Suprapubic skin (tissue), 3 donors: ENCODE data around the gene ZDHHC22.

ENCODE experiments used
- CTCF ChIP-seq, 2 donors: fragments of 200-600 bp in 1 of 2; fragments of 450-650 bp in 1 of 2; sonication (generic) in 1 of 2; IDR thresholded peaks; one replicate each; pipeline ENCODE4 v1.5.1; 2016 to 2019; ENCODE audit warnings: antibody characterized with exemption in 2 of 2, mild to moderate bottlenecking in 1 of 2, moderate library complexity in 1 of 2
- POLR2A ChIP-seq, 2 donors: fragments of 450-650 bp; IDR thresholded peaks; one replicate each; pipeline ENCODE4 v1.6.1; 2017; ENCODE audit warnings: antibody characterized with exemption in 2 of 2, mild to moderate bottlenecking in 2 of 2, moderate library complexity in 2 of 2

GRCh38 chr14:77088645-77089044, 52.9 kb downstream of the ZDHHC22 start:
- TF ChIP-seq POLR2A (IDR thresholded peaks at IDR 0.05) (no peak), CTCF (IDR thresholded peaks at IDR 0.05) (no peak)
